BJ (cell line): ENCODE results near the gene FGF14. TPM values are rescaled to one million over a fixed set of nuclear protein-coding genes. Genes with fewer than 3 reads are reported as not detected.

ENCODE experiments used
- CTCF ChIA-PET: fragments of 350-600 bp; formaldehyde crosslinking; extraction: SDS; loops from one replicate; lab custom pipeline; 2021; ENCODE audit warnings: antibody characterized with exemption, inconsistent platforms; lab: Yijun Ruan, JAX
- POLR2A ChIA-PET: fragments of 300-600 bp; sonication (Branson Sonifier 250); formaldehyde crosslinking; extraction: SDS; loops from one replicate; lab custom pipeline; 2021; ENCODE audit warnings: antibody characterized with exemption; lab: Charles Lee
- DNase-seq: peaks from one replicate; pipeline ENCODE4 v3.0.0-alpha.2; 2011; ENCODE audit warnings: low read depth
- H3K27me3 ChIP-seq: 2 replicates; pipeline ENCODE4 v1.6.0; 2011; ENCODE audit warnings: low read length; ENCODE audit not compliant: control insufficient read depth, insufficient read depth
- H3K36me3 ChIP-seq: 2 replicates; pipeline ENCODE4 v1.5.1; 2011; ENCODE audit warnings: low read length; ENCODE audit not compliant: control insufficient read depth, insufficient read depth
- H3K4me3 ChIP-seq: 2 replicates; pipeline ENCODE4 v1.5.1; 2011; ENCODE audit warnings: low read depth, mild to moderate bottlenecking, control low read depth, low read length
- CTCF ChIP-seq: IDR thresholded peaks from 2 replicates; pipeline ENCODE4 v1.5.1; 2011; ENCODE audit warnings: low read depth, mild to moderate bottlenecking, control low read depth, inconsistent platforms, low read length, moderate library complexity; ENCODE audit not compliant: insufficient read depth
- polyA plus RNA-seq: library from polyadenylated mRNA; depleted of rRNA; stranded (reverse); fragments of >200 nt; gene quantifications from 2 replicates; pipeline ENCODE4 v1.2.3, GENCODE V29; 2011

FGF14 gene
- polyA plus RNA-seq, 1 experiment, result 0.01 TPM

- ChIA-PET POLR2A (no interaction called here), CTCF (interaction anchor here (1.4 kb wide), 1 partner anchor 11 kb away, joined by 3 read pairs; no protein-coding TSS in a partner anchor)
- Histone ChIP-seq H3K27me3 (no peaks in the 10 kb centered on the region), H3K4me3 (no peak overlapping the region), H3K36me3 (no peaks in the 10 kb centered on the region)
- TF ChIP-seq CTCF, result no peak
- DNase-seq, result no peak
Observed at GRCh38 chr13:101951114-101951513, 450.7 kb downstream of the FGF14 start.

GRCh38 chr13:101949681-101950080, 452.2 kb downstream of the FGF14 start:
- POLR2A ChIA-PET, result no interaction called here

GRCh38 chr13:101946401-101946800, 455.4 kb downstream of the FGF14 start:
- DNase-seq, result no peak
- H3K36me3 ChIP-seq, result no peaks in the 10 kb centered on the region
- ChIA-PET CTCF (no interaction called here), POLR2A (no interaction called here)
- H3K4me3 ChIP-seq, result no peak overlapping the region
- TF ChIP-seq CTCF, result no peak
- no peaks in the 10 kb centered on the region for H3K27me3 ChIP-seq

More at GRCh38 chr13:101949681-101950080, 452.2 kb downstream of the FGF14 start:
- TF ChIP-seq CTCF, result no peak
- DNase-seq, result no peak
- no peaks in the 10 kb centered on the region for H3K27me3 ChIP-seq
- CTCF ChIA-PET, result interaction anchor here (0.6 to 0.9 kb wide), 2 partner anchors 9 to 957 kb away, joined by 3 read pairs; no protein-coding TSS in a partner anchor
- no peaks in the 10 kb centered on the region for H3K36me3 ChIP-seq
- no peak overlapping the region for H3K4me3 ChIP-seq

GRCh38 chr13:101945435-101945834, 456.4 kb downstream of the FGF14 start:
- Histone ChIP-seq H3K4me3 (no peak overlapping the region), H3K27me3 (no peaks in the 10 kb centered on the region), H3K36me3 (no peaks in the 10 kb centered on the region)
- POLR2A ChIA-PET, result no interaction called here
- CTCF ChIA-PET, result no interaction called here
- no peak for TF ChIP-seq CTCF
- DNase-seq, result no peak

GRCh38 chr13:101944521-101944920, 457.3 kb downstream of the FGF14 start:
- POLR2A ChIA-PET, result no interaction called here
- no peak for DNase-seq
- no peak overlapping the region for H3K4me3 ChIP-seq

More at GRCh38 chr13:101944521-101944920, 457.3 kb downstream of the FGF14 start:
- H3K27me3 ChIP-seq, result no peaks in the 10 kb centered on the region
- no peaks in the 10 kb centered on the region for H3K36me3 ChIP-seq
- CTCF ChIA-PET, result no interaction called here
- no peak for TF ChIP-seq CTCF
